IPS-NIHi7 (cell line): ENCODE data around the gene NUP58.
A peak's percentile ranks its signal among the peaks of the same experiment; 100 is the strongest.

ENCODE experiments used
- DNase-seq: peaks from one replicate; pipeline ENCODE4 v3.0.0; 2012; ENCODE audit warnings: mixed read lengths; ENCODE audit errors: extremely low spot score

NUP58 gene, protein sequence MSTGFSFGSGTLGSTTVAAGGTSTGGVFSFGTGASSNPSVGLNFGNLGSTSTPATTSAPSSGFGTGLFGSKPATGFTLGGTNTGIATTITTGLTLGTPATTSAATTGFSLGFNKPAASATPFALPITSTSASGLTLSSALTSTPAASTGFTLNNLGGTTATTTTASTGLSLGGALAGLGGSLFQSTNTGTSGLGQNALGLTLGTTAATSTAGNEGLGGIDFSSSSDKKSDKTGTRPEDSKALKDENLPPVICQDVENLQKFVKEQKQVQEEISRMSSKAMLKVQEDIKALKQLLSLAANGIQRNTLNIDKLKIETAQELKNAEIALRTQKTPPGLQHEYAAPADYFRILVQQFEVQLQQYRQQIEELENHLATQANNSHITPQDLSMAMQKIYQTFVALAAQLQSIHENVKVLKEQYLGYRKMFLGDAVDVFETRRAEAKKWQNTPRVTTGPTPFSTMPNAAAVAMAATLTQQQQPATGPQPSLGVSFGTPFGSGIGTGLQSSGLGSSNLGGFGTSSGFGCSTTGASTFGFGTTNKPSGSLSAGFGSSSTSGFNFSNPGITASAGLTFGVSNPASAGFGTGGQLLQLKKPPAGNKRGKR

DNA sequence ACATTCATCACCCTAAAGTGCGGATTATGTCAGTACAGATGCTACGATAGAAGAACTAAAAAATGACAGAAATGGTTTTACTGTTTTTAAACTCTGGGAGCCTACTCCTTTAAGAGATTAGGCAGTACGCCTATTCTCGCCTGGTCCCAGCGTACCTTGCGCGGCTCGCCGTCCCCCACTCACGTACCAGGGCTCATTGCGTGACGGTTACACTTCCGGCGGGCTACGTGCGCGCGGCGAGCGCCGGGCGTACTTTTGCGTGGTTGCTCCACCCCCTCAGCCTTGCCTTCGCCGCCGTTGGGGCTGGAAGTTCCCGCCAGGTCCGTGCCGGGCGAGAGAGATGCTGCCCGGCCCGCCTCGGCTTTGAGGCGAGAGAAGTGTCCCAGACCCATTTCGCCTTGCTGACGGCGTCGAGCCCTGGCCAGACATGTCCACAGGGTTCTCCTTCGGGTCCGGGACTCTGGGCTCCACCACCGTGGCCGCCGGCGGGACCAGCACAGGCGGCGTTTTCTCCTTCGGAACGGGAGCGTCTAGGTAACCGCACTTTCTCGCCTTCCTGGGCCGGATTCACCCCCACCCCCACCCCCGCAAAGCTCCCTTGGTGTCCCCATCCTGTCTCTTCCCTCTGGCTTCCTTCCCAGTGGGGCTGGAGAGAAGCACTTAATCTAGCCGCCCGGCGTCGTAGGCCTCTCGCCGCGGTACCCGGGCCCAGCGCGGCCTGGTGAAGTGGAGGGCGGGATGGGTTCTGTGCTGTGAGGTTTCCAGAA, at the start of gene NUP58:
Gene NUP58, plus strand, starts transcription at position 279 of the 767 bp plus-strand sequence. Its CDS starts 149 bp downstream, at position 428.
- DNase-seq = peak; percentile 86

DNA sequence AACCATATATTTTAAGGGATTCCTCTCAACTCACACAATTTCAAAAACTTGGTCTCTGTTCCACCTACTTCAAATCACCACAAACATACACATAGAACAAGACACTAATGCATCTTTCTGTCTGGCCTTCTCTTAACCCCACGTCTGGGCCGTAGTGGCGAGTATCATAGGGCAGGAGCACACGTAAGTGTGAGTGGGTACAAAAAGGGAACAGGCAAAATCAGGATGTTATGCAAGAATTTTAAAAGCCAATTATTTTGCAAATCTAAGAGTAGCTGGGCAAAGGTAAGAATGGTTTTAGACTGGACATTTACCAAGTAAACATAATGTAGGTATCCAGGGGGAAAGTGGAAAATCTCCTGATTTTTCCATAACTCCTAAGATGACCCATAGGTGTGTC, 49.2 kb upstream of the NUP58 start:
- no peak for DNase-seq

DNA sequence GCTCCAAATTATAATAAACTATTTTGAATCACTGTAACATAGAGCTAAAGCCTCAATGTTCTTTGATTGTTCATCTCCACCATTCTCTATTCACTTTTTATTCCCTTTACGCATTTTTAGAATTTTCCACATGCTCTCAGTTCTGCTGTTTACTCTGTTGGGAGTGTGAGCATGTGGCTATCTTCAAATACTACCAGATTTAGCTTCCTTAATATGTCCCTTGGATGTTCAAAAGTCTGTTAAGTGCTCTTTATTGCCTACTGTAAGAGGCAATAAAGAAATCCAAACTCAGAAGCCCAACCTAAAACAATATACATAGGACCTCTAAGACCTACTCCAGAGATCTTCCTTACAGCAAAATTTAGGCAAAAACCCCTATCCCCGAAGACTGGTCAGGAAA, 48.7 kb upstream of the NUP58 start:
- DNase-seq = no peak

DNA sequence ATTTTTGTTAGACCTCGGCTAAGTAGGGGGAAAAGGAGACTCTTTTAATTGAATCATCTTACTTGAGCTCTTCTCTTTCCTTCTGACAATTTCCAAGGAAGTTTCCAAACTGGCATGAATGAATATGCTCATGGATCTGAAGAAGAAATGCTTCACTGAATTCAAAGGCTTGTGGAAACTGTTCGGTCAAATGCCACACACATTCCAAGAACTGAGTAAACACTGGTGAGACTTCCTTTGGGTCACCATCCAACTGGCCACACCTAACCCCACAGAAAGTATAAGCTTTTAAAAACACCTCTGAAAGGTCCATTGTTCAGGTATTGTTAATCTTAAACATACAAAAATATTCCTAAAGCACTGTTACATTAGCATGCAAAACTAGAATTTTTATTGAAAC, 47.7 kb upstream of the NUP58 start:
- DNase-seq = no peak

DNA sequence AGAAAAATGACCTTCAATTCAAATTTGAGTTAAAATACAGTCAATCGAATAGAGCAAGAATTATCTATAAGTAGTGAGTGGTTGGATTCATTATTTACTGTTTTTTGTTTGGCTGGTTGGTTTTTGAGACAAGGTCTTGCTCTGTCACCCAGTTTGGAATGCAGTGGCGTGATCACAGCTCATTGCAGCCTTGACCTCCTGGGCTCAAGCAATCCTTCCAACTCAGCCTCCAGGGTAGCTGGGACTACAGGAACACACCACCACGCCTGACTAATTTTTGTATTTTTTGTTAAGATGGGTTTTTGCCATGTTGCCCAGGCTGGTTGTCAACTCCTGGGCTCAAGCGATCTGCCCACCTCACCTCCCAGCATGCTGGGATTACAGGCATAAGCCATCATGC, 39.2 kb upstream of the NUP58 start:
- no peak for DNase-seq

DNA sequence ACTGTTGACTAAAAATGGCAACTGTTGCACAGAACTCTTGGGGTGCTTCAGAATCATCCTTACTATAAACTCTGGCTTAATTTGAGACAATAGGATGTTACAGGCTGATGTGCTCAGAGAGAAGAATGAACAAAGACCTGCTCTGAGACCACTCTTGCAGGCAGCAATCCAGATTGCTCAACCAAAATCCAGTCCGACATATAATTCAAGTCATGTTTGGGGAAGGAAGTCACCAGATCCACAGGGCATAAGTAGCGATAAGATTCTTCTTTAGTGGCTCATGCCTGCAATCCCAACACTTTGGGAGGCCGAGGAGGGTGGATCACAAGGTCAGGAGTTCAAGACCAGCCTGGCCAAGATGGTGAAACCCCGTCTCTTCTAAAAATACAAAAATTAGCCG, 34.7 kb upstream of the NUP58 start:
- no peak for DNase-seq

DNA sequence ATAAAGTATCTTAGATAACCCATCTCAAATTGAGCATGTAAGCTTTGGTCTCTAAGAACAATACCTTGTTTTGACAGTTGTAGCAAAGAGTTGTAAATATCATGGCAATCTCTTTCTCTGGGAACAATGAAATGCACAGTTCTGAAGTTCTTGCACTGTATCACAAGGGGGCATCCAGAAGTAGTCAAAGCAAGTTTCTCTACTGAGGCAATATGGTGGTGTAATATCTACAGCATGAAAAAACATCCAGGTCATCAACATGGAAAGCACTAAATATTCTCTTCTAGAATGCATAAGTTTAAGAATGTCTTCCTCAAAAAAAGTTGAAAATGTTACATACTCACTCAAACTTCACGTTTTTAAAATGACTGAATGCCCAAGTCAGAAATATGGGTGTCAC, 33.7 kb upstream of the NUP58 start:
- DNase-seq = no peak

DNA sequence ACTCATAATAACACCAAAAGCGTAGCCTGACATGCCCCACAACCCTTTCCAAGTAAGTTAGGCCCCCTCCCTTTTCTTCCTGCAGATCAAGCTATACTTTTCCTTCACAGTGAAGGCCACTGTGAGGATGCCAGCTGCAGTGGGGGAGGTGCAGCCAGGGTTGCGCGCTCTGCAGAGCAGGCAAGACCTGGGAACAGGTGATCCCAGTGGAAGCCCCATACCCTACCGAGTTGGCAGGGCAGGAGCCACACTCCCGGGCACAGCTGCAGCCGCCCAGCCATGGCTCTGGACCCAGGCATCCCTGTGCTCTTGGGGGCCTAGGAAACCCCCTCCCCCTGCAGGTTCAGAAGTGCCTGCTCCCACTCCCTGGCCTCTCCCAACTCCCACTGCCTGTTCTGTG, 32.9 kb upstream of the NUP58 start:
- DNase-seq = no peak

DNA sequence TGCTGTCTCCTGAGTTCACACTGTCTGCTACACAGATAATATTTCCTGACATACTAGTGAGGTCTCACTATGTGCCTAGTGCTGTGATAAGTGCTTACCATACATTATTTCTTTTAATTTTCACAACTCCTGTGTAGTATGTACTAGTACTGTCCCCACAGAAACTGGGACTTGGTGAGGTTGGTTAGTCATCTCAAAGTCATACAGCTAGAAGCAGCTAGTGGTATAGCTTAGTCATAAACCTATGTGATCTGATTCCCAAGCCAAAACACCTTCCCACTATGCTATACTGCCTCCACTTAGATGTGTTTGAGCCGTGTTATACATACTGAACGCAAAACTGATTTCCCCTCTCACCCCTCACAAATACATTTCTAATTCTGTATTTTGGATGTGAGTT, 24.7 kb upstream of the NUP58 start:
- no peak for DNase-seq

DNA sequence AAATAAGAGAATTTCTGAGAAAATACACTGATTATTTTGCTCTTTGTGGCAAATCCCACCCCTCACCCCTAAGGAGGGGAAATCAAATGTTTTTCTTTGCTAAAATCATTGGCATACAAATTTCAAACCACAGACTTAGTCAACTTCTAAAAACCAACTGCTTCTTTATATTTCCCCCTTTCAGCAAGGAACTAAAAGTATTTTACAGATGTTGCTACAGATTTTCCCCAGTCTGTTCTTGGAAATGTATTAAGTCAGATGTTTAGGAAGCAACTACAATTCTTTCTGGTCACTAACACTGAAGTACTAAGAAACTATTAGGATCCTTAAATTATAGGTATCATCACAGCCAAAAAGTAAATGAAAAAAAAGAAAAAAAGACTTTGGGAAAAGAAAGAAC, 21.0 kb upstream of the NUP58 start:
- DNase-seq = no peak

DNA sequence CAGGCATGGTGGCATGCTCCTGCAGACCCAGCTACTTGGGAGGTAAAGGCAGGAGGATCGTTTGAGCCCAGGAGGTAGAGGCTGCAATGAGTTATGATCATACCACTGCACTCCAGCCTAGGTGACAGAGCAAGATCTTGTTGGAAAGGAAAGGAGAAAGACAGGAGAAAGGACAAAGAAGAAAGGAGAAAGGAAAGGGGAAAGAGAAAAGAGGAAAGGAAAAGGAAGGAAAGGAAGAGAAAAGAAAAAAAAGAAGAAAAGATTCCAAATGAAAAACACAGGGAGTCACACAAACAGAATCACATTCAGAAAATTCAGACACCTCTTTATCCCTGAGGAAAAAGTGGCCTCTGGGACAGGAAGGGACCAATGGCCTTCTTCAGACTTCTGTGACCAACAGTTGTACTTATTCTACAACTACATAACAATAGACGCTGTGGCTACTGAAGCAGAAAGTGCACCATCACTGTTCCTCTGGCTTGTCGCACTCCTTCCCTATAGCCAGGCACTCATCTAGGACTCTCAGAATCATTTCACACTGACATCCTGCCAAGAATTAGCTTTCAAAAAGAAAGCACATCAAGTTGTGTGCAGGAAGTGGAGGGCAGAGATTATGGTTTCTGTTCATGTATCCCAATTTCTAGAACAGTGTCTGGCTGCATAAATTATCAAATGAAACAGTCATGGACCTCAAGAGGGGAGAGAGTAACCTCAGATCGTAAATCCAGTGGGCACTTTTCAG, 20.1 kb upstream of the NUP58 start:
- no peak for DNase-seq

DNA sequence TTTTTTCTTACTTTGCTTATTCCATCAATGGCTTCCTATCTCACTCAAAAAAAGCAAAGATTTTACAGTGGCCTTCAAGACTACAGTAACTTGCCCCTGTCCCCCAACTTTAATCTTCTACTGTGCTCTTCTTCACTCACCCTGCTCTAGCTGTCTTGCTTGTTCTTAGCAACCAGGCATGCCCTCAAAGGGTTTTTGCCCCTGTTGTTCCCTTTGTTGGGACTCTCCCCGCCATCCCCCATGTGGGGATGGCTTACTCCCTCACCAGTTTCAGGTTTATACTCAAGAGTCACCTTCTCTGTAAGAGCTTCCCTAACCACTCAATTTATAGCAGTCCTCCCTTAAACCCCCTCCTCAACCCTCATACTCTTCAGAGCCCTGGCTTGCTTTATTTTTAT, 19.5 kb upstream of the NUP58 start:
- no peak for DNase-seq

DNA sequence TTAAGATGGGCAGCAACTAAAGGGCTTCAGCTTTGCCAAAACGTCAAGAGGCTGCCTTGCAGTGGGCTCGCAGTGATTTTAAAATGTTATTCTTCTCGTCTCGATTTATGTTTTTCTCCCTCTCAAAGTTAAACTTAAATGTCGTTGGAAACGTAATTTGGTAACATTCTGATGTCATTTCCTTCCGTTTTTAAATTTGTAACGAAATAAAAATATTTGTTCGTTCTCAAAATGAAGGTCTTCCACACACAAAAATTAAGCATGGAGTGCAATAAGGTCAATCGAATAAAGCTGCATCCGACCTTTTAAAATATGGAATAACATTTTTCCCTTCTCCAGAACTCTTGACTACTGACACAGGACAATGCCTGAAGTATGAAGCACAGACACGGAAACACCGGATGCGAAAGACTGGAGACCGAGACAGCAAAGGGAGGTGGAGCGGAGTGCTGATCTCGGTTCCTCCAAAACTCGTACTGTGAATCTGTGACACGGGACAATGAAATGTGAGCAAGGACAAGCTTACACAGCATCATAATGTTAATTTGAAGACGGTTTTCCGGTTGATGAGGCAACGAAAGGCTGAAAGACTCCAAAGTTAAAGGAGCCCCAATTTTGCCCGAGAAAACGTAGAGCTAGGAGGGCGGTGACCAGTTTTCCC, 15.0 kb upstream of the NUP58 start:
- DNase-seq = peak; percentile 16

DNA sequence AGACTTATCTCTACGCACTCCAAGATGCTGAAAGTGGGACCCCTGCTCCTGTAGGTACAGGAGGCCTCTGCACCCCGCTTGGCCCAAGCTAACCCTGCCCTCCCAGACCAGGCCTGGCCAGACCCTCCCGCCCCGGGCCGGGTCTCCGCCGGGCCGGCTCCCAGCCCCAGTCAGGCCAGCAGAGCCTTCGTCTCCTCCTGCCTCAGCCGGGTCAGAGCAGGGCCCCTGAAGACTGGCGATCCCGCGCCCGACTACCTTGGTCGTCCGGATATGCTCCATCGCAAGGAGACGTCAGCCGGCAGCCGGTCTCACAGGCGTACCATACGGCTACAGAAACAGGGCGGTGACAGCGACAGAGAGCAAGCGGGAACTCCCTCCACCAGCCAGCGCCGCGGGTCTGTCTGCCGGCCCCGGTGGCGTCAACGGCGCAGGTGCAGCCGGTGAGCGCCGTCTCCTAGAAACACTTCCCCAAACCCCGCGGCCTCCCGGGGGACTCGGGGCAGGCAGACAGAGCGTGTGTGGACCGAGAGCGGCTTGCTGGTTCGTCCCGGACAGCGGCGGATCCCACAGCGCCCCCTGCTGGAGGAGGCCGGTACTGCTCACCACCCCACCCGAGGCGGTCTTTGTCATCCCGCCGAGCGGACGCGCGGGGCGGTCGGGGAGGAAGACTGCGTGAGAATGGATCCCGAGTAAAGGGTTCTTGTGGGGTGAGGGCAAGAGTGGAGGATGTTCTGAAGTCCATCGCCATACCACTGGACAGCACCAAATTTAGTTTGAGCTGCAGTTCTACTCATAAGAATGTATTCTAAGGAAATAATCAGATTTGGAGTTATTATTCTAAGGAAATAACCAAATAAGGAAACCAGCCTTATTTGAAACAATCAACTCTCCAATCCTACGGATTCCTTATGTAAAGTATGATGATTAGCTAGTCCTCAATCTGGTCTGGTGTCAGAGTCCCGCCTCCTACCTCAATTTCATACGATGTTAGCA, 14.2 kb upstream of the NUP58 start, which contains the start of gene MTMR6:
Gene MTMR6, minus strand, starts transcription at position 520 of the 993 bp plus-strand sequence. Its CDS starts 241 bp downstream, at position 279.
- DNase-seq = peak; percentile 93

DNA sequence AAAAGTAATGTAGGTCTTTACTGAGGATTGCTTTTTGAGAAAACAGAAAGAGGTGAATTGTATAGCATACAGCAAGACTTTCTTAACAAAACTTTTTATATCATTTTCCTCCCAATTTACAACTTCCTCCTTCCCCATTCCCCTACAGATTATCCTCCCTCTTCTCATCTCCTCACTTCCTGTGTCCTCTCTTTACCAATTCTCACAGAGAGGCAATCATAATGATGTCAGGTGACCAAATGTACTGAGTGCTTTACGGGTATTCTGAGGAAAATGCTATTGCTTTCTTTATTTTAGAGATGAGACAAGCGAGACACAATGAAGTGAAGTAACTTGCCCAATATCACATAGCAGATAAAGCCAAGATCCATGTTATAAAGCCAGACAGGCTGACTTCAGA, 12.5 kb upstream of the NUP58 start:
- DNase-seq = no peak

DNA sequence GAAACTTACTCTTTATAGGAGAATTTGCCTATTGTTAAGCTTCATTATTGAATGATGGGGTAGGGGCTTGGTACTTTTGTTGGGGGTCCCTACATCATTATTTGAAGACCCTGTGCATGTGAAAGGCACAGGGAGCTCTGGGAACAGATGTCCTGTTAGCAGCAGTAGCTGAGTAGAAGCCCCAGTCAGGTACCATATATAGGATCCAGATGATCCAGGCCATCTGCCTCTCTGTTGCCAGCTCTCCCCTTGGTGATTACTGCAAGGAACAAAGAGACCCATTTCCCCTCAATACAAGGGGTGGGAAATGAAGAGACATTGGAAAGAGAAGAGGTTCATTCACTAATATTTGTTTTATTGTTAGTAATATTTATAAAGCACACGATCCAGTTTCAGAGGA, 9.7 kb upstream of the NUP58 start:
- no peak for DNase-seq

DNA sequence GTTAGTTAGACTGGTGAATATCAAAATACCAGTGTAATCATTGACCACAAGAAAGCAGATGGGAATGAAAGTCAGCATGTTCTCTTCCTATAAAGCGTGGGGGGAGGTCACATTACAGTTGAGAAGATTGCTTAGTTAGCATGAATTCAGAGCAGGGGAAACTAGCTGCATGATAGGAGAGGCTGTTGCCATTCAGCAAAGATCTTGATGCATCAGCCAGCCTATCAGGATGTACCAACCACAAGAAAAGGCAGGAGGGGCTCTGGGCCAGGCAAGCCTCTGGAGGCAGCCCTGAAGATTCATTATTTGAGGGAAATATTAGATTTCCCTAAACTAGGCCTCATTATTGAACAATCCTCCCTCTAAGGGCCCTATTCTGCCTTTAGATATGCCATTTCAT, 9.1 kb upstream of the NUP58 start:
- peak; percentile 23 for DNase-seq

DNA sequence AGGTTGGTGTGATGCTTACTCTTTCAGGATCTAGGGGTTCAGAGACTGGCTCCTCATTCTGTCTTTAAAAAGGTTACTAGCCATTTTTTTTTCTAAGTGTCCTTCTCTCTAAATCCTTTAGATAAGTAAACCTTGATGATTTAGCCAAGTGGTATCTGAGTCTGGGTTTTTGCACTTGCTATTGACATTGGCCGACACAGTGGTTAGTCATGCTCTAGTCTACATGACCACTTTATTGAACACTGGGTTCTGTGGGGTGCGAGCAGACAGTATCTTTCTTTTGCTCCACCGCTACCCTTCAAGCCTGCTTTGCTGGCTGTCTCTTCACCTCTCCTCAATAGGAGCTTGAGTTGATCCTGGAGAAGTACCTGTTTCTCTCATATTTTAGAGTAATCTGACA, 6.2 kb upstream of the NUP58 start:
- DNase-seq = no peak

DNA sequence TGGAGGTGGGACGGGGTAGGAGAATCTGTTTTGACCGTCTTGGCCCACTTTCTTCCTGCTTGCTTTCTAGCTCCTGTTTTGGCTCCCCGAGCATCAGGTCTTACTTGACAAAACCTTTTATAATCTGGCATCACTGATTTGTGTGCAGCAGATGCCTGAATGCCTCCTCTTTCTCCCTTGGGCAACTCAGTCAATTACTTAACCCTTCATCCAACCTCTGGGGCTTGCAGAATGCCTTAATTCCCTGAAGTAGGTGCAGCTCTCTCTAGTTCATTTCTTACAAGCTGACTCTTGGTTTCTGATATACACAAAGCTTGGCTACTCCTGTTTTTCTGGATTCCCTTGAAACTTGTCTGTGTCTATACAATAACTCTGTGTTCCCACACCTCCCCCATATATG, 5.7 kb upstream of the NUP58 start:
- DNase-seq = no peak

DNA sequence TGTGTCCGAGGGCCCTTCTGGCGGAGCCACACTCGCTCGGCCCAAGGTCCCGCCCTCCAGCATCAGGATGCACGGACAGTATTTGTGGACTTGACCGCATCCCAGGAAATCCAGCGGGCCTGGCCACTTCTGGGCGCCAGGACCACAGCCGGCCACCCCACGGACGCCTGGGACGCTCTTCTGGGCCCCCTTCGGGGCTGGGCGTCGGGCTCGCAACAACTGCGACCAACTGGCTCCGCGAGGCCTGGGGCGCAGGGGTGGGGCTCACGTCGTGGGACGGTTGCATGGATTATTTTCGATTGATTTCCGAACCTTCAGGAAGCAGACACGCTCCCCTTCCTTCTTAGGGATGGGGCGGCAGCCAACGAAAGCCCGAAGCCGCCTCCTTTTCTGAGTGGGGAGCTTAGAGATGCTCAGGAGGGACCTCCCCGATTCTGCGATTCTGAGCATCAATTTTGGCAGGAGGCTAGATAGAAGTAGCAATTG, 521 bp upstream of the NUP58 start:
- no peak for DNase-seq
